Head of caudate nucleus (tissue), 42 donors: ENCODE results near the gene TRAPPC2L.
"Not testable (repeated sequence)": the region's sequence is repeated elsewhere in the genome, so short reads cannot be mapped to it uniquely, and the experiment has no call there.

Experiments
- DNase-seq, 42 donors: peaks; one replicate each; pipeline versions ENCODE4 v3.0.0 to v3.0.0-alpha.2; 2020 to 2021; ENCODE audit warnings: mixed read lengths in 7 of 42
- intact Hi-C: fragments of 100-400 bp; cut with DNase I; formaldehyde crosslinking; loops from one replicate; pipeline ENCODE4 v1.15.0; 2022

The TRAPPC2L gene

DNA sequence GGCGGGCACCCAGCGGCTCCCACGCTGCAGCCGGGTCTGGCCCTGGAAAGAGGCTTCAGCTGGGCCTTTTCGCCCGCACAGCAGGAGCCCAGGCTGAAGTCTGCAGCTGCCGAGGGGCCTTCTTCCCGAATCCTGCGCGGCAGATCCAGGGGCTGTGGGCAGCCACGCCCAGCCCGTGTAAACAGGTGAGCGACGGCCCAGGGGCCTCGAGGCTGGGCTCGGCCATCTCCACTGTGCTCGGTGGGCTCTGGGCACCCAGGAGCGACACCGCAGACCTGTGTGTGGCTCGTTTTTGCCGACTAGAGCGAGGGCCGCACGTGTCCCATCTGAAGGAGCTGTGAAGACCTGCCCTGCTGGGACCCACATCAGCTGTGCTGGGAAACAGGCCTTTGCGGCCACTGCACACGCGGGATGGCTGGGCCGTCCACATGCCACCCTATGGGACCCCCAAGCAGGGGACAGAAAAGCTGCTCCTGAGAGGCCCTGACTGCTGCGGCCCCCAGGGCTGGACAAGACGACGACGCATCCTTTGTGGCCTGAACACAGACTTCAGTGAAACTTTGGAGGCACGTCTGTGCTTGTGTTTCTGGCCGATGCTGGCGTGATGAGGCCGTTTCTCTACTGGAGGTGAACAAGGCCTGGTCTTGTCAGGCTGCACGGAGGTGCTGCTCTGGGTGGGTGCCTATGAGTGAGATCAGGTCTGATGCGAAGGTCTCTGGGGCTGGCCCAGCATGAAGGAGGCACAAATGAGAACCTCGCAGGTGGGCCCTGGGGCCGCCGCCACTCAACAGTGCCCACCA is 40.0 kb upstream of the TRAPPC2L start:
- intact Hi-C loops, result no loop called here

DNA sequence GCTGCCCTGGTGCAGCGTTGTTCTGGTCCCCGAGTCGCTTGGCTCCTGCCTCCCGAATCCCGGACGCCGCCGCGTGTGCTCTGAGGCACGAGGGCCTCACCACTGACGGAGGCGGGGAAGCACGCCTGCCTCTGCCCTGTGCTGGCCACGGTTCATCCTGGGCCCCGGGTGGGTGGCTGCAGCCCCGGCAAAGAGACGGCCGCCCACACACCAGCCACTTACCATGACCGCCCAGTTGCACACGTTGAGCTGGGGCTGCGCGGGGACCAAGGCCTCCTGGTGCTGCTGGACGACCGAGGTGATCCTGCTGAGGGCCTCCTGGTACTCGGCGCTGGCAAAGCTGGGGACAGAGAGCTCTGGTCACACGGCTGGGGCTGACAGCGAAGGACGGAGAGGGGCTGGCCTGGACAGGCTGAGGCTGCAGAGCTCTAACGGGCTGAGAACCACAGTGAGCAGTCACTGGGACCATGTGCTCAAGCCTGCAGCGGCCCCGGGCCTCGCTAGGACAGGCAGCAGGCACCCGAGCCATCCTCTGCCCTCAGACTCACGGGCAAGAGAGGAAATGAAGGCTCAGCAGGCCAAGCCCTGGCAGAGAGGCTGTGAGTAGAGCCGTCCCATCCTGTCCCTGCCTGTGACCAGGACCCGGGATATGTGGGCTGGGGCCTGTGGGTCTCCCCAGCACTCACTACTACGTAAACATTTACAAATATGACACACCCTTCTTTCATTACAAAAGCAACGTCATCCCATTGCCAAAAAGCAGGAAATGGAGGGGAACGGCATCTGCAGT is 38.9 kb upstream of the TRAPPC2L start:
- intact Hi-C loops, result no loop called here

More for the DNA sequence above, 40.0 kb upstream of the TRAPPC2L start:
- DNase-seq, result no peak

DNA sequence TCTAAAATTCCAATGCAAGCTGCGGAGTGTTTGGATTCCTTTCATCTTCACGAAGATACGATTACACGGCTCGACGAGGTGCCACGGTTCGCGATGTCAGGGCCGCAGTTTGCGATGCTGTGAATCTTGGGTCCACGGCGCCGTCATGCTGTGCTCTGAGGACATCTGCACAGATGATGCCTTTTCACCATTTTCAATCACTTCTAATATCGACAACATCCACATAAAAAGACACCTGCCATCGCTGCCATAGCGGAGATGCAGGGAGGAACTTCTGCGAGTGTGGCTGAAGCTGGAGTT is 38.4 kb upstream of the TRAPPC2L start:
- intact Hi-C loops, result no loop called here
- DNase-seq, result no peak

More for the DNA sequence above, 38.9 kb upstream of the TRAPPC2L start:
- no peak for DNase-seq

- intact Hi-C loops, result no loop called here
- no peak for DNase-seq
Observed at GRCh38 chr16:88819126-88819525, 37.8 kb upstream of the TRAPPC2L start.

GRCh38 chr16:88820385-88821025 is 36.4 kb upstream of the TRAPPC2L start:
- intact Hi-C loops, result no loop called here
- no peak for DNase-seq

DNA sequence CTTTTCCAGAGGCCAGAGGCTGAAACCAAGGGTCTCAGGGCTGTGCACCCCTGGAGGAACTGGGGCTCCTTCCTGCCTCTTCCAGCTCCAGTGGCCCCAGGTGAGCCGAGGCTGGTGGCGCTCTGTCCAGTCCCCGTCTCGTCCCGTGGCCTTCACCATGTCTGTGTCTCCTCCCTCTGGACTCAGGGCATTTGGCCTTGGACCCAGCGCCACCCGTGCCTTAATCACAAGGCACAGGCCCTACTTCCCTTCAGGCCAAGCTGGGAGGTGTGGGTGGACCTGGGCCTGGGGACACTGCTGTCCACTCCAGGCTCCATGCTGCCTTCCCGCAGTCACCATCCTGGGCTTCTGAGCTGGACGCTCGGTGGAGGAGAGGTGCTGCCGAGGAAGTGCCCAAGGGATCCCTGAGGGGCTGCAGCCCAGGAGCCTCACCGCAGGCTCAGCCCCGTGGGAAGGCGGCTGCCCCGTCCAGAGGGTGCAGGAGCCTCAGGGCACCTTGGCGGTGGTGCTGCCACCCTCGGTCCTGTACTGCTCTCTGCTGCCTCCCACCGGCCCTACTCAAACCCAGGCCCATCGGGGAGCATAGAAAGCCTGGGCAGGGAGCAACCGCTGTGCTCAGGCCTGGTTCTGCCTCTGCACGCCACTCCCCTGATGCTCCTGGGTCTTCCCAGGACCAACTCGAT is 35.6 kb upstream of the TRAPPC2L start:
- intact Hi-C loops, result no loop called here
- no peak for DNase-seq

GRCh38 chr16:88822281-88823040 is 34.5 kb upstream of the TRAPPC2L start:
- intact Hi-C loops, result no loop called here
- DNase-seq, result no peak

DNA sequence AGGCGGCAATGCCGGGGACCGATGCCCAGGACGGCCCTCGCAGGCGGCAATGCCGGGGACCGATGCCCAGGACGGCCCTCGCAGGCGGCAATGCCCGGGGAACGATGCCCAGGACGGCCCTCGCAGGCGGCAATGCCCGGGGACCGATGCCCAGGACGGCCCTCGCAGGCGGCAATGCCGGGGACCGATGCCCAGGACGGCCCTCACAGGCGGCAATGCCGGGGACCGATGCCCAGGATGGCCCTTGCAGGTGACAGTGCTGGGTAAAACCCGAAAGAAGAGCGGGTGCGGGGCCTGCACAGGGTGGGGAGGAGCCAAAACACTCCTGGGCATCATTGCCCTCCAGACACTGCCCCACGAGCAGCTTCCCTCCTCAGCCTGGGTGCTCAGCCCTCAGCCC is 33.3 kb upstream of the TRAPPC2L start:
- intact Hi-C loops, DNase-seq: not testable (repeated sequence)

- no peak for DNase-seq
- intact Hi-C loops, result no loop called here
Observed at GRCh38 chr16:88824256-88825077, 32.5 kb upstream of the TRAPPC2L start.

DNA sequence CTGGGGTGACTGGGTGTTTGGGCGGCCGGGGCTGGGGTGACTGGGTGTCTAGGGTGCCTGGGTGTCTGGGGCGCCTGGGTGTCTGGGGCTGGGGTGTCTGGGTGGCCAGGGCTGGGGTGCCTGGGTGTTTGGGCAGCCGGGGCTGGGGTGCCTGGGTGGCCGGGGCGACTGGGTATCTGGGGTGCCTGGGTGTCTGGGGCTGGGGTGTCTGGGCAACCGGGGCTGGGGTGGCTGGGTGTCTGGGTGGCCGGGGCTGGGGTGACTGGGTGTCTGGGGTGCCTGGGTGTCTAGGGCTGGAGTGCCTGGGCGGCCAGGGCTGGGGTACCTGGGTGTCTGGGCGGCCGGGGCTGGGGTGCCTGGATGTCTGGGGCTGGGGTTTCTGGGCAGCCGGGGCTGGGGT is 31.8 kb upstream of the TRAPPC2L start:
- DNase-seq, result no peak
- intact Hi-C loops, result no loop called here

GRCh38 chr16:88826070-88826840 is 30.7 kb upstream of the TRAPPC2L start:
- DNase-seq, result peak in 34 of 42 donors; percentile 27 to 89 (median 64)
- intact Hi-C loops, result no loop called here

DNA sequence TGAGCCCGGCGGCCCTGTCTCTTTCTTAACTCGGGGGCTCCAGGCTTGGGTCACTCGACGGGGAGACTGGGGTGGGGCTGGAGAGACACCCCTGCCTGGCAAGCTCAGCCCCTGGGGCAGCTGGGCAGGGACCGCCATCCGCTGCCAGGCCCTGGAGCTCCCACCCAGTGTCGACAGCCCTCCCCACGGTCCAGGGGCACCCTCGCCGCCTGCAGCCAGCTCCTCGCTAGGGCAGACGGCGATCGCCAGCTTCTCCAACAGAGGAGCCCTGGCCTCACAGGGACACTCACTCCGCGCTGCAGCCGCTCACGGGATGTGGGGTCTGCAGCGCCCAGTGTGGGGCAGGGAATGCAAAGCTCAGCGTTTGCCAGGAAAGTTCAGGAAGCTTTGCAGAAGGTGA is 29.2 kb upstream of the TRAPPC2L start:
- no peak for DNase-seq
- intact Hi-C loops, result no loop called here

- intact Hi-C loops, result no loop called here
- DNase-seq, result no peak
Observed at GRCh38 chr16:88828711-88829110, 28.2 kb upstream of the TRAPPC2L start.

GRCh38 chr16:88830258-88830657 is 26.7 kb upstream of the TRAPPC2L start:
- no peak for DNase-seq
- intact Hi-C loops, result no loop called here

DNA sequence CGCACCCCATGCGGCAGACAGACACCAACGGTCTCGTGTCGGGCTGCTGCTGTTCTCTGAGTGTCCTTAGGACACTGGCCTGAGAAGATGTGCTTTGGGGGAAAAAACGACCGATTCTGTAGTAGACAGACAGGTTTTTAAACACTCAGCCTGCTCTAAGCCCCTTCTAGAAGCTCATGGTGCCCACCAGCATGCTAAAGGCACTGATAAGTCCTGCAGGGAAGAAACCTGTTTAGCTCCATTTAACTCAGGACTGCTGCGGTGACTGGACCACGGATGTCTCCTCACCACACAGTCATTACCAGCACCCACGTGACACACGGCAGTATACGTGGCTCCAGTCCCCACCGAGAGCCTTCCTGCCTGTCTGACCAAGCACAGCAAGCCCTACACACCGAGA is 26.1 kb upstream of the TRAPPC2L start:
- no peak for DNase-seq
- intact Hi-C loops, result no loop called here

- DNase-seq, result no peak
Observed at GRCh38 chr16:88831838-88832237, 25.1 kb upstream of the TRAPPC2L start.

DNA sequence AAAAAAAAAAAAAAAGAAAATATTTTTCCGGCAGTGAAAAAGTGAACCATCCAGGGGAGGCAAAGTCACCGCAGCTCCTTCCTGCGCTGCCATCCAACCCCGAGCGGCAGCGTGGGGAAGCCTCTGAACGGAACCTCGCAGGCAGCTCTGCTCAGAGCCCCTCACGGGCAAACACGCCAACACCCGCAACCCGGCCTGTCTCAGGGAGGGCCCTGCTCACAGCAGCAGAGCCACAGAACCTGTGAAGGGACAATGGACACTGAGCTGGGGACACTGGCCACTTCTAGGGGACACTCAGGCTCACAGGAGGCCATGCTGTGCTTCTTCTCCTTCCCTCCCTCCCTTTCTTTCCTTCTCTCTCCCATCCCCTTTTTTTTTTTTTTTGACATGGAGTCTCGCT is 23.8 kb upstream of the TRAPPC2L start:
- no peak for DNase-seq
- intact Hi-C loops, result no loop called here

More at GRCh38 chr16:88831838-88832237, 25.1 kb upstream of the TRAPPC2L start:
- intact Hi-C loops, result no loop called here
